ENCODE measurements around the gene LRRC43. TPM values are rescaled to one million over a fixed set of nuclear protein-coding genes. Genes with fewer than 3 reads are reported as not detected.

LRRC43 gene
- total and polyA plus RNA-seq, 8 donors = 1.3 to 2.2 TPM; not detected in 6

DNA sequence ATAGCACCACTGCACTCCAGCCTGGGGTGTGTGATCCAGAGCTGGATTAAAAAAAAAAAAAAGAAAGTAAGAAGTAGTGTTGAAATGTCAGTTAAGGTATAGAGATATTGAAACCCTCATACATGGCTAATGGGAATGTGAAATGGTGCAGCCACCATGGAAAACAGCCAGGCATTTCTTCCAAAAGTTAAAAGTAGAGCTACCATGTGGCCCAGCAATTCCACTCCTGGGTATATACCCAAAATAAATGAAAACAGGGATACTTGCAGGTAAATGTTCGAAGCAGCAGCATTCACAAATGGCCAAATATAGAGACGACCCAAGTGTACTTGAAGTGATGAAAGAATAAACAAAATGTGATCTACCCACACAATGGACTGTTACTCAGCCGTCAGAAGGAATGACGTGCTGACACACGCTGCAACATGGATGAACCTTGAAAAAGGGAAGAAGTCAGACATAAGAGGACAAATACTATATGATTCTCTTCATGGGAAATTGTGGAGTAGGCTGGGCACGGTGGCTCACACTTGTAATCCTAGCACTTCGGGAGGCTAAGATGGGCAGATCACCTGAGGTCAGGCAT, 24.1 kb upstream of the LRRC43 start:
- DNase-seq = no peak

DNA sequence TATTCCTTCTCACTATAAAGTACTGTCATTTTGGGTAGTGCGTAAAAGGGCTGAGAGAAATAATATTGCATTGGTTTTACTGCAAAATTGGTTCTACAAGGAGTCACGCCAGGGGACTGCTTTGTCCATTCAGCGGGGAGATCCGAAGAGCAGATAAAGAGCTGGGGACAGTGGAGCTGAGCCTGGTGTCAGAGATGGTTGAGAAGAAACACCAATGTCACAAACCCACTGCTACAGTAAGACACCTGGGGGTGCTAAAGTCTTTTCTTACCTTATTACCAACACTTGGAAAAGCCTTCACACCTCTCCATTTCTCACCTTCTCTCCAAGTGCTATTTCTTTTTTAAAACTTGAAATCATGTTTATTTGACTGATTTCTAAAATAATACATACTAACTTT, 23.0 kb upstream of the LRRC43 start:
- H3K27me3 ChIP-seq = no peaks in the 10 kb centered on the region
- intact Hi-C loops (cut with DNase I; ENCODE audit: low total_unique reads) = no loop called here
- TF ChIP-seq EP300 (IDR thresholded peaks at IDR 0.05) = no peak
- TF ChIP-seq, protein P1, sequence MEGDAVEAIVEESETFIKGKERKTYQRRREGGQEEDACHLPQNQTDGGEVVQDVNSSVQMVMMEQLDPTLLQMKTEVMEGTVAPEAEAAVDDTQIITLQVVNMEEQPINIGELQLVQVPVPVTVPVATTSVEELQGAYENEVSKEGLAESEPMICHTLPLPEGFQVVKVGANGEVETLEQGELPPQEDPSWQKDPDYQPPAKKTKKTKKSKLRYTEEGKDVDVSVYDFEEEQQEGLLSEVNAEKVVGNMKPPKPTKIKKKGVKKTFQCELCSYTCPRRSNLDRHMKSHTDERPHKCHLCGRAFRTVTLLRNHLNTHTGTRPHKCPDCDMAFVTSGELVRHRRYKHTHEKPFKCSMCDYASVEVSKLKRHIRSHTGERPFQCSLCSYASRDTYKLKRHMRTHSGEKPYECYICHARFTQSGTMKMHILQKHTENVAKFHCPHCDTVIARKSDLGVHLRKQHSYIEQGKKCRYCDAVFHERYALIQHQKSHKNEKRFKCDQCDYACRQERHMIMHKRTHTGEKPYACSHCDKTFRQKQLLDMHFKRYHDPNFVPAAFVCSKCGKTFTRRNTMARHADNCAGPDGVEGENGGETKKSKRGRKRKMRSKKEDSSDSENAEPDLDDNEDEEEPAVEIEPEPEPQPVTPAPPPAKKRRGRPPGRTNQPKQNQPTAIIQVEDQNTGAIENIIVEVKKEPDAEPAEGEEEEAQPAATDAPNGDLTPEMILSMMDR (IDR thresholded peaks at IDR 0.05) = no peak
- H3K27ac ChIP-seq = no peak overlapping the region
- DNase-seq = no peak
- 61 to 79% (median 67%) methylated on average over 4 of the region's 4 CpGs for WGBS, 5 donors
- no peaks in the 10 kb centered on the region for H3K9me3 ChIP-seq
- H3K4me1 ChIP-seq = no peaks in the 10 kb centered on the region
- H3K36me3 ChIP-seq = peaks cover 0 to 5% (median 0%) of the 10 kb centered on the region in 4 donors
- H3K4me3 ChIP-seq = no peak overlapping the region

More for the DNA sequence above, 24.1 kb upstream of the LRRC43 start:
- no peaks in the 10 kb centered on the region for H3K4me1 ChIP-seq
- TF ChIP-seq, protein P1 (IDR thresholded peaks at IDR 0.05) = no peak
- TF ChIP-seq POLR2AphosphoS5 (IDR thresholded peaks at IDR 0.05) = no peak
- TF ChIP-seq EP300 (IDR thresholded peaks at IDR 0.05) = no peak
- TF ChIP-seq POLR2A (IDR thresholded peaks at IDR 0.05) = no peak
- no peaks in the 10 kb centered on the region for H3K9me3 ChIP-seq
- intact Hi-C loops (cut with DNase I; ENCODE audit: low total_unique reads) = no loop called here
- H3K4me3 ChIP-seq = no peak overlapping the region
- no peaks in the 10 kb centered on the region for H3K27me3 ChIP-seq
- WGBS, 5 donors = 83 to 91% (median 86%) methylated on average over 7 of the region's 7 CpGs
- no peak overlapping the region for H3K27ac ChIP-seq
- peaks cover 0 to 5% (median 0%) of the 10 kb centered on the region in 4 donors for H3K36me3 ChIP-seq

DNA sequence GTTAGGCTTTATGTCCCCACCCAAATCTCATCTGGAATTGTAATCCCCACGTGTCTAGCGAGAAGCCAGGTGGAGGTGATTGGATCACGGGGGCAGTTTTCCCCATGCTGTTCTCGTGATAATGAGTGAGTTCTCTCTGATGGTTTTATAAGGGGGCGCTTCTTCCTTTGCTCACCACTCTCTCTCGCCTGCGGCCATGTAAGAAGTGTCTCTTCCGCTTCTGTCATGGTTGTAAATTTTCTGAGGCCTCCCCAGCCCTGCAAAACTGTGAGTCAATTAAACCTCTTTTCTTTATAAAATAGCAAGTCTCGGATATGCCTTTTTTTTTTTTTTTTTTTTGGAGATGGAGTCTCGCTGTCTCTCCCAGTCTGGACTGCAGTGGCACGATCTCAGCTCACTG, 22.2 kb upstream of the LRRC43 start:
- Histone ChIP-seq H3K4me3 (no peak overlapping the region), H3K36me3 (peaks cover 0 to 5% (median 0%) of the 10 kb centered on the region in 4 donors), H3K9me3 (no peaks in the 10 kb centered on the region), H3K27ac (no peak overlapping the region), H3K4me1 (no peaks in the 10 kb centered on the region), H3K27me3 (no peaks in the 10 kb centered on the region)
- 79 to 86% (median 84%) methylated on average over 11 of the region's 11 CpGs for WGBS, 5 donors
- TF ChIP-seq POLR2AphosphoS5 (IDR thresholded peaks at IDR 0.05) = no peak
- TF ChIP-seq EP300 (IDR thresholded peaks at IDR 0.05) = no peak
- no peak for TF ChIP-seq POLR2A (IDR thresholded peaks at IDR 0.05)
- intact Hi-C loops (cut with DNase I; ENCODE audit: low total_unique reads) = no loop called here
- DNase-seq = no peak

DNA sequence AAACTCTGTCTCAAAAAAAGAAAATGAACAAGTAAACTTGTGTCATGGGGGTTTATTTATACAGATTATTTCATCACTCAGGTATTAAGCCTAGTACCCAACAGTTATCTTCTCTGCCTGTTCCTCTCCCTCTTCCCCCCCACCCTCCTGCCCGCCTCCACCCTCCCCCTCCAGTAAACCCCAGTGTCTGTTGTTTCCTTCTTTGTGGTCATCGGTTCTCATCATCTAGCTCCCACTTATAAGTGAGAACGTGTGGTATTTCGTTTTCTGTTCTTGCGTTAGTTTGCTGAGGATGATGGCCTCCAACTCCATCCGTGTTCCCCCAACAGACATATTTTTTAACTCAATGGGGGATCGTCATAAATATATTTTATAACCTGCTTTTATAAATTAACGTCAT, 21.2 kb upstream of the LRRC43 start:
- no peak for DNase-seq
- H3K9me3 ChIP-seq = no peaks in the 10 kb centered on the region
- no peak for TF ChIP-seq EP300 (IDR thresholded peaks at IDR 0.05)
- H3K27me3 ChIP-seq = peaks cover 0 to 4% (median 0%) of the 10 kb centered on the region in 3 donors
- H3K27ac ChIP-seq = no peak overlapping the region
- no peaks in the 10 kb centered on the region for H3K4me1 ChIP-seq
- H3K4me3 ChIP-seq = no peak overlapping the region
- intact Hi-C loops (cut with DNase I; ENCODE audit: low total_unique reads) = no loop called here
- WGBS, 5 donors = 65 to 78% (median 74%) methylated on average over 8 of the region's 8 CpGs
- peaks cover 0 to 5% (median 0%) of the 10 kb centered on the region in 4 donors for H3K36me3 ChIP-seq

DNA sequence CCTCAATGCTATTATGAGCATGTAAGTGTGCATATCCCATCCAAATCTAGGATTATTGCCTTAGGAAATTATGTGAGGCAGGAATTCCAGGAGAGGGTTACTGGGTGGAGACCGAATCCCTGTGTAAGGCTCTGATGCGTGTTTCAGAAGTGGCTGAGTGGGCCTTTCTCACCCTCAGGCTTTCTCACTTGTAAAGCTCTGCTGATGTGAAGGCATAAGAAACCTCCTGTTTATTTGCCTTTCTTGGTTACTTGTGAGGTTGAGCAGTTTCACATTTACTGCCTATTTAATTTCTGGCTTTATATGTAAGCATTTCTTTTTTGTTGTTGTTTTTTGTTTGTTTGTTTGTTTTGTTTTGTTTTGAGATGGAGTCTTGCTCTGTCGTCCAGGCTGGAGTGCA, 19.9 kb upstream of the LRRC43 start:
- no peak overlapping the region for H3K27ac ChIP-seq
- DNase-seq = no peak
- 67 to 84% (median 81%) methylated on average over 3 of the region's 3 CpGs for WGBS, 5 donors
- H3K36me3 ChIP-seq = peaks cover 0 to 1% (median 0%) of the 10 kb centered on the region in 4 donors
- intact Hi-C loops (cut with DNase I; ENCODE audit: low total_unique reads) = no loop called here
- H3K27me3 ChIP-seq = peaks cover 0 to 4% (median 0%) of the 10 kb centered on the region in 3 donors
- TF ChIP-seq POLR2A (IDR thresholded peaks at IDR 0.05) (no peak), EP300 (IDR thresholded peaks at IDR 0.05) (no peak), POLR2AphosphoS5 (IDR thresholded peaks at IDR 0.05) (no peak)
- TF ChIP-seq, protein P1 (IDR thresholded peaks at IDR 0.05) = no peak
- no peaks in the 10 kb centered on the region for H3K9me3 ChIP-seq
- H3K4me1 ChIP-seq = no peaks in the 10 kb centered on the region
- H3K4me3 ChIP-seq = no peak overlapping the region
